Anterior cingulate cortex (tissue), 58 donors: Measurements from ENCODE around the gene ITPK1.

Source experiments
- DNase-seq, 58 donors: peaks; one replicate each; lab custom pipeline; 2025; lab: John Stamatoyannopoulos, UW

ITPK1 gene

GRCh38 chr14:92922155-92922735 is 193.5 kb downstream of the ITPK1 start:
- no peak for DNase-seq

DNA sequence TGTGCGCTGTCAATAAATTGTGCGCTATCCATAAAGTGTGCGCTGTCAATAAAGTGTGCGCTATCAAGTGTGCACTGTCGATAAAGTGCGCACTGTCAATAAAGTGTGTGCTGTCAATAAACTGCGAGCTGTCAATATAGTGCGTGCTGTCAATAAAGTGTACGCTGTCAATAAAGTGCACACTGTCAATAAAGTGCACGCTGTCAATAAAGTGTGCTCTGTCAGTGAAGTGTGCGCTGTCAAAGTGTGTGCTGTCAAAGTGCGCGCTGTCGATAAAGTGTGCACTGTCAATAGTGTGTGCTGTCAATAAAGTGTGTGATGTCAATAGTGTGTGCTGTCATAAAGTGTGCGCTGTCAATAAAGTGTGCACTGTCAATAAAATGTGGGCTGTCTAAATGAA is 195.7 kb downstream of the ITPK1 start:
- DNase-seq = no peak

DNA sequence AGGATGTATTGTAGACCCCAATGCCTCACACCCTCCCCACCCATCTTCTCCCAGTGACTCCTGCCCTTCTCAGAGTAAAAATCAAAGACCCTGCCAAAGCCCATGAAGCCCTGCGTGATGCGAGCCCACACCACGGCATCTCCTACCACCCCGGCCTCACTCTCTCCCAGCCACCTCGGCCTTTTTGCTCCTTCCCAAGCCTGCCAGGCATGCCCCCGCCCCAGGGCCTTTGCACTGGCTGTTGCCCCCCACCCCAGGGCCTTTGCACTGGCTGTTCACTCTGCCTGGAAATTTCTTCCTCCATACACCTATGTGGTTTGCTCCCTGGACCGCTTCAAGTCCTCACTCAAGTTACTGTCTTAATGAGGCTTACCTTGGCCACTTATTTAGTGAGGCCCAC is 197.8 kb downstream of the ITPK1 start:
- DNase-seq = no peak

GRCh38 chr14:92917041-92917940 is 198.4 kb downstream of the ITPK1 start:
- no peak for DNase-seq

- DNase-seq = no peak
These were observed 199.5 kb downstream of the ITPK1 start for GRCh38 chr14:92916201-92916600.

GRCh38 chr14:92914087-92914656 is 201.6 kb downstream of the ITPK1 start:
- DNase-seq = no peak

- DNase-seq = peak in 1 of 58 donors; percentile 25
These were observed 208.3 kb downstream of the ITPK1 start for GRCh38 chr14:92907316-92907911.

DNA sequence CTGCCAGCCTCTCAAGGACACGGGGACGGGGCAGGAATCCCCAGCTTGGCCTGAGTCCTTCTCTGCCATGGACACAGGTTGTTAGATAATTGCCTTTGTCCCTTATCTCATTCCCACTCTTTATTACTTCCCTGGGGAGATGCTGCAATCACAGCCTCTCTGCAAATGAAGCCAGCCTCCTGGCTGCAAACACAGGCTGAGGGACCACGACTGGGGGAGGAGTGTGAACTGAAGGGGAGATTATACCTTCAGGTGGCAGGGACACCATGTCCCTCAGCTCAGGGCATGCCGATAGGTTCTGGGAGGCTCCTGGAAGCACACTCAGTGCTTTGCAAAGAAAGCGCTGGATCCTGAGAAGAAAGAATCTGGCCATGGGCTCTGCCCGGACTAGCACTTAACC is 208.9 kb downstream of the ITPK1 start:
- peak in 1 of 58 donors; percentile 30 for DNase-seq

- no peak for DNase-seq
These were observed 209.3 kb downstream of the ITPK1 start for GRCh38 chr14:92906420-92906819.

DNA sequence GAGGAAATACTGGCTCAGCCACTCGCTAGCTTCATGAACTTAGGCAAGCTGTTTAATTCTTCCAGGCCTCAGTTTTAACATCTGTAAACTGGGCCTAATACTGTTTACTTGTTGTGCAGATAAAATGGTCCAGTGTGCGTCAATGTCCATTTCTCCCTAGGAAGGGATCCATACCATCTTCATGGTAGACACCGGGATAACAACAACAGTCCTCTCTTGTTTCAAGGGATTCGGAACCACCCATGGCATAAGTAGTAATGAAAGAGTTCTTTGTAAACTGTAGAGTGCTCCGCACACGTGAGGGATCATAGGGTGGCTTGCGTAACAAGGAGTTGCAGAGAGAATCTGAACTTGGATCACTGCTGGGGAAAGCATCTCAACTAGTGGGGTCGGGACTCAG is 210.1 kb downstream of the ITPK1 start:
- no peak for DNase-seq

DNA sequence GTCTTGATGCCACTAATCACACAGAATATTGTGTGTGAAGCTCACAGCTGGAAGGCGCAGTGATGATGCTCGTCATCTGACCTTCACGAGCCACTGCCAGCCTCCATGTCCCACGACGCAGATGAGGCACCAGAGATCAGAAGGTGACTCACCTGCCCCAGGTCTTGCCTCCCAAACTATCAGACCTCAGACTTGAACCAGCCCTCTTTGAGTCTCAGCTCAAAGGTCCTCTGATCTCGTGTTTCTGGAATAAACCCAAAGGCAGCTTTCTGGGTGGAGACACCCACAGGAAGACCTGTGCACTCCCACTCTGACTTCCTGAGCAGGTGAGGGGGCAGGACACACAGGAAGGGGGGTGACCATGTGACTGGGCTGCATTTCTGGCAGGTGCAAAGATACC is 212.4 kb downstream of the ITPK1 start:
- DNase-seq = no peak

GRCh38 chr14:92902726-92903125 is 213.0 kb downstream of the ITPK1 start:
- peak in 2 of 58 donors; percentile 10 to 27 for DNase-seq

DNA sequence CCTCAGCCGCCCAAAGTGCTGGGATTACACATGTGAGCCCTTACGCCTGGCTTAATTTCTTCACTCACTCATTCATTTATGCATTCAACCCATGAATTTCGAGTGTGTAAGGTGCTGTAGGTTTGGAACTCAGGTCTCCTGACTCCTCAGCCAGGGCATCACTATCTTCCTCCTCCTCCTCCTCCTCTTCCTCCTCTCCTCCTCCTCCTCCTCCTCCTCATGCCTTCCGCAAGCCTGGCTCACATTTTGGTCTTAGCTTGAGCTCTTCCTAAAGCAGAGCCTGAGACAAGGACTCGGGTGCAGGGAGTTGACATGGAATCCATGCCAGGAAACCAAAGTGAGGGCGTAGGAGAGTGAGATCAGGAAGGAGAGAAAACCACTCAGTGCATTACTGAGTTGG is 213.5 kb downstream of the ITPK1 start:
- DNase-seq = peak in 3 of 58 donors; percentile 4 to 14 (median 7)

- no peak for DNase-seq
These were observed 215.1 kb downstream of the ITPK1 start for GRCh38 chr14:92900660-92901059.

DNA sequence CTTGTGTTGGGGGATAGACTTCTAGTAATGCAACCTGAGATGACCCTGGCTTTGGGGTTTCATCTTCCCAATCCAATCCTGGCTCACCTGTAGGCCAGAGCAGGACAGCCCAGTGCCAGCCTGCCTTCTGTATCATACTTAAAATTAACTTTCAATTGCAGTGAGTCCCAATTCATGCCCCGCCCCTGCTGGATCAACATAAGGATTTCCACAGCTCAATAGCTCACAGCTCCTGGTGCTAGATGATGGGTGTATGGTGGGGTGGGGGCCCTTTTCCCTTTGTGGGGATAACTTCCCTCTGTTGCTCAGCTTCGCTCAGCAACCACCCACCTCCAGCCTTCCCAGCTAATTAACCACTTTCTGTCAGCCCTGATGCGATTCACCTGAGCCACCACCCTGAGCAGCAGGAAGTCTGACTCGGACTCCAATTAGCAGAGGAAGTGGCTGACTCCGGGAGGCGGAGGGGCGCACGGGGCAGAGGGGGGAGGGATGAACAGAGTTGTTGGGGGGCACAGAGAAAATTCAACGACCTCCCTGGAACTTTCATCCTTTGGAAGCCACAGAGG is 217.1 kb downstream of the ITPK1 start:
- DNase-seq = no peak

GRCh38 chr14:92897922-92898565 is 217.7 kb downstream of the ITPK1 start:
- peak in 1 of 58 donors; percentile 8 for DNase-seq

GRCh38 chr14:92895352-92895878 is 220.3 kb downstream of the ITPK1 start:
- DNase-seq = no peak

- no peak for DNase-seq
These were observed 223.1 kb downstream of the ITPK1 start for GRCh38 chr14:92892589-92892988.

DNA sequence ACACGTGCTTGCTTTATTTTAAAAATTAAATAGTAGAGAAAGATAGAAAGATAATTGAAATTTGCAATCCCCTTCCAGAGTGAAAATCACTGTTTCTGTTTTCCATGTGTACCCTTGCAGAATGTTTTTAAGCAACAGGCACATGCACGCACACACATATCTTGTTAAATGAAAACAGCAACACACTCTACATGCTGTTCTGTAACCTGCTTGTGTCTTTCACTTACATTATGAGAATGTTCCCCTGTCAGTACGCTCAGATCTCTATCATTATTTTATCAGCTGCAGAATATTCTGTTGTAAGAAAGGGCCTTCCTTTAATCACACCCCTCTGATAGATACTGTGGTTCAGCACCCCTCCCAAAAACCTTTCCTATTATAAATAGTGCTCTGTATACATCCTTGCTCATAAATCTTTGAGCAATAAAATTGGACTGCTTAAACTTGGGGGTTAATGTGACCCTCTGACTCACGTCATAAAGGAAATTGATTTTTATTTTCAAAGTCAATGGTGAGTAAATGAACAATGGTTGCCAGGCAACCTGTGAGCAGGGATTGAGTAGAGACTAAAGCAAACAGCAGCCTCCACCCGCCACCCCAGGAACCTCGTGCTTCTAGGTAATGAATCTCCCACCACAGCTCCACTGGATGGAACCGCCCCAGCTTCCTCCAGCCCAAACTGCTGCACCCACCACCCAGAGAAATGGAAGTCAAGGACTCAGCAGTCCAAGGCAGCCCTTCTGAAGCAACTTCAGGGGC is 224.7 kb downstream of the ITPK1 start:
- DNase-seq = no peak
